CD4-positive, alpha-beta memory T cell (primary cell): Measurements from ENCODE around the gene IFI16. TPM values are rescaled to one million over a fixed set of nuclear protein-coding genes. Genes with fewer than 3 reads are reported as not detected.
"Not testable (repeated sequence)": the region's sequence is repeated elsewhere in the genome, so short reads cannot be mapped to it uniquely, and the experiment has no call there.

ENCODE experiments used
- CTCF ChIA-PET: fragments of 350-600 bp; sonication (Branson Sonifier 250); formaldehyde crosslinking; loops from one replicate; lab custom pipeline; 2021; ENCODE audit warnings: inconsistent platforms; ENCODE audit not compliant: partially characterized antibody; lab: Charles Lee
- POLR2A ChIA-PET: fragments of 350-600 bp; sonication (Branson Sonifier 250); formaldehyde crosslinking; loops from one replicate; lab custom pipeline; 2021; ENCODE audit not compliant: partially characterized antibody; lab: Charles Lee
- DNase-seq, 5 donors: peaks; one replicate each; pipeline versions ENCODE4 v3.0.0 to v3.0.0-alpha.2; 2020 to 2022; ENCODE audit warnings: mixed read lengths in 1 of 5
- H3K27ac ChIP-seq: one replicate; pipeline ENCODE4 v1.7.0; 2013; ENCODE audit warnings: low read depth, low read length
- H3K27me3 ChIP-seq: 2 replicates; pipeline ENCODE4 v1.7.0; 2013; ENCODE audit warnings: mild to moderate bottlenecking, low read length, moderate library complexity; ENCODE audit not compliant: insufficient read depth
- H3K36me3 ChIP-seq: 2 replicates; pipeline ENCODE4 v1.7.0; 2013; ENCODE audit warnings: mild to moderate bottlenecking, low read length, moderate library complexity; ENCODE audit not compliant: insufficient read depth
- H3K4me1 ChIP-seq: 2 replicates; pipeline ENCODE4 v1.7.0; 2013; ENCODE audit warnings: mild to moderate bottlenecking, low read length, moderate library complexity; ENCODE audit not compliant: insufficient read depth
- H3K4me3 ChIP-seq, 2 donors: one replicate each; pipeline ENCODE4 v1.7.0; 2013; ENCODE audit warnings: low read length in 2 of 2, mild to moderate bottlenecking in 1 of 2
- H3K9me3 ChIP-seq, 2 donors: one replicate each; pipeline ENCODE4 v1.7.0; 2013; ENCODE audit warnings: low read length in 2 of 2, control low read depth in 1 of 2; ENCODE audit not compliant: control insufficient read depth in 1 of 2
- H3K27ac Mint-ChIP-seq, 7 donors: one replicate each; pipeline ENCODE4 v1.8.0; 2020 to 2021; ENCODE audit warnings: mixed read lengths in 7 of 7, mild to moderate bottlenecking in 6 of 7, inconsistent platforms in 3 of 7, moderate library complexity in 3 of 7
- H3K27me3 Mint-ChIP-seq, 2 donors: one replicate each; pipeline ENCODE4 v1.8.0; 2020 to 2021; ENCODE audit warnings: mixed read lengths in 2 of 2
- H3K36me3 Mint-ChIP-seq, 2 donors: one replicate each; pipeline ENCODE4 v1.8.0; 2020 to 2021; ENCODE audit warnings: mixed read lengths in 2 of 2, inconsistent platforms in 1 of 2, mild to moderate bottlenecking in 1 of 2
- H3K4me1 Mint-ChIP-seq, 4 donors: one replicate each; pipeline ENCODE4 v1.8.0; 2020 to 2021; ENCODE audit warnings: mixed read lengths in 4 of 4, mild to moderate bottlenecking in 1 of 4
- H3K4me3 Mint-ChIP-seq, 8 donors: one replicate each; pipeline ENCODE4 v1.8.0; 2020 to 2021; ENCODE audit warnings: mixed read lengths in 8 of 8, mild to moderate bottlenecking in 7 of 8, moderate library complexity in 6 of 8, inconsistent platforms in 3 of 8
- H3K9me3 Mint-ChIP-seq, 8 donors: one replicate each; pipeline ENCODE4 v1.8.0; 2020 to 2021; ENCODE audit warnings: mixed read lengths in 8 of 8, mild to moderate bottlenecking in 5 of 8, inconsistent platforms in 3 of 8, moderate library complexity in 1 of 8
- intact Hi-C: fragments of 100-400 bp; cut with micrococcal nuclease; formaldehyde crosslinking; loops from one replicate; pipeline ENCODE4 v1.15.1; 2023
- polyA plus RNA-seq, 2 donors: library from polyadenylated mRNA; unstranded; fragments of 300-500 nt; fragmentation: Illumina TruSeq; gene quantifications; one replicate each; pipeline ENCODE4 v1.2.3, GENCODE V29; 2021
- total RNA-seq, 2 experiments: library from RNA; stranded (reverse); gene quantifications; one replicate each; pipeline ENCODE4 v1.2.3, GENCODE V29; 2021

IFI16 gene
- total and polyA plus RNA-seq, 4 experiments from 2014 or later = 53.2 to 162 (median 146) TPM

DNA sequence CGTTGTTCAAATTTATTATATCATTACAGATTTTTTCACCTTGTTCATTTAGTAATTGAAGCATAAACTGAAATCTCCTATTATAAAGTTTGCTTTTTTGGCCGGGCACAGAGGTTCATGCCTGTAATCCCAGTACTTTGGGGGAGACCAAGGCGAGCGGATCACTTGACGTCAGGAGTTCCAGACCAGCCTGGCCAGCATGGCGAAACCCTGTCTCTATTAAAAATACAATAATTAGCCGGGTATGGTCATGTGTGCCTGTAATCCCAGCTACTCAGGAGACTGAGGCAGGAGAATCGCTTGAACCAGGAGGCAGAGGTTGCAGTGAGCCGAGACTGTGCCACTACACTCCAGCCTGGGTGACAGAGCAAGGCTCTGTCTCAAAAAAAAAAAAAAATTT is 1.3 kb downstream of the IFI16 start:
- not testable (repeated sequence) for H3K27me3 ChIP-seq, DNase-seq, H3K36me3 ChIP-seq, H3K9me3 Mint-ChIP-seq, H3K27me3 Mint-ChIP-seq, H3K9me3 ChIP-seq
- H3K36me3 Mint-ChIP-seq = peaks cover 28 to 39% of the 10 kb centered on the region in 2 donors
- H3K4me3 Mint-ChIP-seq = peak overlapping the region; percentile 89 to 99 (median 97)
- H3K27ac Mint-ChIP-seq = peak overlapping the region; percentile 87 to 95 (median 93)
- CTCF ChIA-PET = interaction anchor here (0.7 to 3.4 kb wide), 6 partner anchors 13 to 224 kb away, joined by 3 to 18 read pairs (median 4); no protein-coding TSS in a partner anchor
- H3K4me3 ChIP-seq = peak overlapping the region; percentile 54 to 97
- H3K4me1 ChIP-seq = peaks cover 48% of the 10 kb centered on the region
- peak overlapping the region; percentile 88 for H3K27ac ChIP-seq
- POLR2A ChIA-PET = interaction anchor here (2.3 to 3.7 kb wide), 3 partner anchors 13 to 66 kb away, joined by 9 to 39 read pairs (median 27); partner anchors contain the start of gene AIM2
- intact Hi-C loops = loop anchor here (5.0 kb wide), 1 partner anchor 46 kb away; no protein-coding TSS in a partner anchor
- H3K4me1 Mint-ChIP-seq = peaks cover 46 to 83% (median 52%) of the 10 kb centered on the region in 4 donors

DNA sequence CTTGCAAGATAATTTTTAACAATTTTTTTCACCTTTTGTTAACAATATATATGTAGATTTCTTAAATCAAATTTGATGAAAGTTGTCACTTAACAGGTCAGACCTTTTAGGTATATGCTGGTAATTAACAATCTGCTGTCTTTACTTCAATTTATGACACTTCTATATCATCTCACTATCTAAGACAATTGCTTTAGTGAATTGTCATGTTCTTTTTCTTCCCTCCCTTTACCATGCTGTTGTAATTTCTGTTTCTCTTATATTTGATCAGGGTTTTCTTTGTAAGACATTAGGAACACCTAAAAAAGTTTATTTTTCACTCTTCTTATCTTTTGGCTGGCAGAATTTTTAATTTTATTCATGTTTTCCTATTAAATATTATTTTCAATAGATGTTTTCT is 2.0 kb downstream of the IFI16 start:
- POLR2A ChIA-PET = interaction anchor here (0.9 to 5.7 kb wide), 2 partner anchors 57 to 61 kb away, joined by 4 to 42 read pairs; no protein-coding TSS in a partner anchor
- peak overlapping the region; percentile 59 to 91 (median 83) for H3K27ac Mint-ChIP-seq
- peak overlapping the region; percentile 88 to 98 (median 94) for H3K4me3 Mint-ChIP-seq
- peak overlapping the region; percentile 59 for H3K27ac ChIP-seq
- H3K9me3 Mint-ChIP-seq = peaks cover 0 to 3% (median 0%) of the 10 kb centered on the region in 8 donors
- peaks cover 49 to 86% (median 58%) of the 10 kb centered on the region in 4 donors for H3K4me1 Mint-ChIP-seq
- no peaks in the 10 kb centered on the region for H3K27me3 Mint-ChIP-seq
- peaks cover 55% of the 10 kb centered on the region for H3K4me1 ChIP-seq
- intact Hi-C loops = loop anchor here (5.0 kb wide), 1 partner anchor 46 kb away; no protein-coding TSS in a partner anchor
- H3K9me3 ChIP-seq = no peaks in the 10 kb centered on the region
- H3K4me3 ChIP-seq = peak overlapping the region in 1 of 2 donors; percentile 66
- no peak for DNase-seq
- H3K27me3 ChIP-seq = no peaks in the 10 kb centered on the region
- peaks cover 35 to 46% of the 10 kb centered on the region in 2 donors for H3K36me3 Mint-ChIP-seq
- peaks cover 13% of the 10 kb centered on the region for H3K36me3 ChIP-seq
- CTCF ChIA-PET = no interaction called here

DNA sequence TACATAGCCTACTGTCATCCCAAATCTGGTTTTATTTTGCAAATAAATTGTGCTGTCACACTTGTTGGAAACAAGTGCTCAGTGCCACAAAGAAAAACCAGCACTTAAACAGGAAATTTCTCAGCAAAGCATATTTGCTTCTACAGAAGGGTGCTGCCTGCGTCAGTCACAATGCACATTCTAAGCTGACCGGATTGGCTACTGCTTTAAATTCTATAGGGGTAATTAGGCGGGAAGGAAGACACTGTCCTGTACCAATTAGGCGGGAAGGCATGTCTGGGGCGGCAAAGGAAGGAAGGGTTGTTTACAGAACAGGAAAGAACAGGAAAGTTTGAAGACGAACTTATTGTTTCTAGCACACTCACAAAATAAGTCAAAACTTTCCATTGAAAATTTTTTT is 2.8 kb downstream of the IFI16 start:
- no peaks in the 10 kb centered on the region for H3K27me3 ChIP-seq
- peaks cover 49 to 83% (median 57%) of the 10 kb centered on the region in 4 donors for H3K4me1 Mint-ChIP-seq
- intact Hi-C loops = loop anchor here (5.0 kb wide), 1 partner anchor 45 kb away; no protein-coding TSS in a partner anchor
- H3K9me3 Mint-ChIP-seq = peaks cover 0 to 3% (median 0%) of the 10 kb centered on the region in 8 donors
- POLR2A ChIA-PET = interaction anchor here (0.9 to 5.7 kb wide), 4 partner anchors 56 to 82 kb away, joined by 3 to 42 read pairs (median 6); partner anchors contain the start of gene AIM2
- H3K27ac Mint-ChIP-seq = peak overlapping the region; percentile 85 to 97 (median 92)
- DNase-seq = peak; percentile 55 to 77 (median 61)
- peaks cover 17% of the 10 kb centered on the region for H3K36me3 ChIP-seq
- H3K27me3 Mint-ChIP-seq = no peaks in the 10 kb centered on the region
- CTCF ChIA-PET = no interaction called here
- H3K27ac ChIP-seq = peak overlapping the region; percentile 59
- peaks cover 40 to 51% of the 10 kb centered on the region in 2 donors for H3K36me3 Mint-ChIP-seq
- H3K4me3 Mint-ChIP-seq = peak overlapping the region; percentile 88 to 98 (median 94)
- peak overlapping the region; percentile 64 to 66 for H3K4me3 ChIP-seq
- H3K4me1 ChIP-seq = peaks cover 60% of the 10 kb centered on the region
- H3K9me3 ChIP-seq = no peaks in the 10 kb centered on the region

DNA sequence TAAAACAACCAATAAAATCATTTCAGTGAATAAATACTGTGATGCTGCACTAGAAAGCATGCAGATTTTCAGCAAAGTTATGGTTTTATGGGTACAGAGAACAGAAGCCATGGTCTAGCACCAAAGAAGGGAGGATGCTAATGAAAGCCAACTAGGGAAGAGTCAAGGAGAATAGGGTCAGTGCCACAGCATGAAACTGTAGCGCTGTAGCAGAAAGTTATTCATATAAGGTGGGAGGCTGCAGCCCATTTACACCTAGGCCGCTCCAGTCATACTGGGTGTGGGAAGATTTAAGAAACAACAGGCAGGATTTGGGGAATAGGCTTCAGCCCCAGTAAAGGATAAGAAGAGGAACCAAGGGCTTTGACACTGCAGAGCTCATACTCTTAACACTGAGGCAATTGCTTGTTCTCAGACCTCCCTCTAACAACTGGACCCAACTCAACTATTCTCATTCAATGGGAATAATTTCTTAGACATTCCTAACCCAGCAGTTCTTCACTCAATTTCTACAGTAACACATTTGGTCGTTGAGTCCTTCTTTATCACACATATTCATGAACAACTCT is 4.4 kb downstream of the IFI16 start:
- CTCF ChIA-PET = no interaction called here
- H3K27me3 ChIP-seq = no peaks in the 10 kb centered on the region
- DNase-seq = no peak
- peak overlapping the region; percentile 64 to 66 for H3K4me3 ChIP-seq
- Mint-ChIP-seq H3K9me3 (peaks cover 0 to 3% (median 0%) of the 10 kb centered on the region in 8 donors), H3K4me1 (peaks cover 47 to 82% (median 57%) of the 10 kb centered on the region in 4 donors), H3K27ac (peak overlapping the region; percentile 18 to 97 (median 90)), H3K36me3 (peaks cover 49 to 66% of the 10 kb centered on the region in 2 donors), H3K4me3 (peak overlapping the region; percentile 88 to 98 (median 94)), H3K27me3 (no peaks in the 10 kb centered on the region)
- H3K4me1 ChIP-seq = peaks cover 59% of the 10 kb centered on the region
- POLR2A ChIA-PET = interaction anchor here (1.5 to 5.7 kb wide), 2 partner anchors 11 to 55 kb away, joined by 4 to 42 read pairs; no protein-coding TSS in a partner anchor
- intact Hi-C loops = loop anchor here (2.0 to 5.0 kb wide), 3 partner anchors 15 to 63 kb away; partner anchors contain the start of gene AIM2
- peak overlapping the region; percentile 59 for H3K27ac ChIP-seq
- H3K9me3 ChIP-seq = no peaks in the 10 kb centered on the region
- peaks cover 32% of the 10 kb centered on the region for H3K36me3 ChIP-seq

DNA sequence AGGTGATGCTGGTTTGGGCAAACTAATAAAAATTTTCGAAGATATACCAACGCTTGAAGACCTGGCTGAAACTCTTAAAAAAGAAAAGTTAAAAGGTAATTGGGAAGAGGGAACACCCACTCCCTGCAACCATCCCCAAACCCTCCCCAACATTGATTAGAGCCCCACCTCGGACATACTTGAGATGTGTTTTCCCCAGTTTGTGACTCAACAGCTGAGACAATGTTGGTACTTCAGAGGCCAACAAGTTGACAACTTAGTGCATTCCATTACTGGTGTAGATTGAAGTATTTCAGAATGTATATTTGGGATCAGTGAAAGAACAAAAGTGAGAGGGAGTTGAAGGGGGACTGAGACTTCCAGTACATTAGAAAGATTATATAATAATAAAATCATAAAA is 5.1 kb downstream of the IFI16 start:
- Mint-ChIP-seq H3K36me3 (peaks cover 53 to 73% of the 10 kb centered on the region in 2 donors), H3K27ac (peak overlapping the region; percentile 18 to 97 (median 90)), H3K9me3 (peaks cover 0 to 3% (median 0%) of the 10 kb centered on the region in 8 donors), H3K27me3 (no peaks in the 10 kb centered on the region), H3K4me3 (peak overlapping the region; percentile 88 to 98 (median 94)), H3K4me1 (peaks cover 50 to 80% (median 57%) of the 10 kb centered on the region in 4 donors)
- DNase-seq = no peak
- ChIA-PET CTCF (no interaction called here), POLR2A (interaction anchor here (1.0 to 5.7 kb wide), 3 partner anchors 10 to 54 kb away, joined by 4 to 42 read pairs (median 5); no protein-coding TSS in a partner anchor)
- Histone ChIP-seq H3K36me3 (peaks cover 38% of the 10 kb centered on the region), H3K4me3 (peak overlapping the region in 1 of 2 donors; percentile 66), H3K9me3 (no peaks in the 10 kb centered on the region), H3K27me3 (no peaks in the 10 kb centered on the region), H3K4me1 (peaks cover 62% of the 10 kb centered on the region), H3K27ac (peak overlapping the region; percentile 59)
- intact Hi-C loops = loop anchor here (2.0 to 5.0 kb wide), 3 partner anchors 14 to 62 kb away; partner anchors contain the start of gene AIM2

DNA sequence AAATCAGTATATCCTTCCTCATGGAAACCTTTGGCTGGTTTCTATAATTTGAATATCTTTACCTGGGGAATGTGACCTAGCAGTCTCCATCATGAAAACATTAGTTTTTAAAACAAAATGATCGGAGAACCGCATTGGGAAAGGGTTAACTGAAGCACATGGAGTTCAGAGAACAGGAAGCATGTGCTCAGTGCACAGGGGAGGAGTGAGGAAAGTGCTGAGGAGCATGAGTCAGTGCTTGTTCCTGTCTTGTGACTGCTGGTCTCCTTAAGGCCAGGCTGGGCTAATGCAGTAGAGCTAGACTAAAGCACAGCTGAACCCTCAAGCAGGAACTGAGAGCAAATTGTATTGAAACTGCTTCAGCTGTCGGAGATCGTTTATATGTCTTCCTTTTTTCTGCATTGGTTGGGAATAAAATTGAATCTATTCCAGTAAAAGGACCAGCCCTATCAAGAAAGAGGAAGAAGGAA is 5.8 kb downstream of the IFI16 start:
- Mint-ChIP-seq H3K4me3 (peak overlapping the region; percentile 71 to 95 (median 84)), H3K9me3 (peaks cover 0 to 3% (median 0%) of the 10 kb centered on the region in 8 donors), H3K27me3 (no peaks in the 10 kb centered on the region), H3K4me1 (peaks cover 55 to 79% (median 63%) of the 10 kb centered on the region in 4 donors), H3K27ac (peak overlapping the region; percentile 83 to 94 (median 91)), H3K36me3 (peaks cover 54 to 73% of the 10 kb centered on the region in 2 donors)
- DNase-seq = peak; percentile 53 to 89 (median 63)
- Histone ChIP-seq H3K4me1 (peaks cover 67% of the 10 kb centered on the region), H3K27ac (peak overlapping the region; percentile 47), H3K27me3 (no peaks in the 10 kb centered on the region), H3K36me3 (peaks cover 44% of the 10 kb centered on the region), H3K4me3 (peak overlapping the region in 1 of 2 donors; percentile 26), H3K9me3 (no peaks in the 10 kb centered on the region)
- intact Hi-C loops = loop anchor here (2.0 kb wide), 2 partner anchors 13 to 61 kb away; partner anchors contain the start of gene AIM2
- CTCF ChIA-PET = interaction anchor here (0.5 kb wide), 1 partner anchor 17 kb away, joined by 3 read pairs; no protein-coding TSS in a partner anchor
- POLR2A ChIA-PET = interaction anchor here (0.6 to 5.7 kb wide), 10 partner anchors 9 to 85 kb away, joined by 3 to 42 read pairs (median 4); partner anchors contain the start of gene AIM2
